Kidney epithelial cell (primary cell): ENCODE measurements around the gene ANKRD37. TPM values are rescaled to one million over a fixed set of nuclear protein-coding genes. Genes with fewer than 3 reads are reported as not detected.

ENCODE experiments used
- DNase-seq: peaks from one replicate; pipeline ENCODE4 v3.0.0-alpha.2; 2010; ENCODE audit warnings: low read depth
- H3K27me3 ChIP-seq: 2 replicates; pipeline ENCODE4 v1.6.0; 2011; ENCODE audit warnings: low read length; ENCODE audit not compliant: control insufficient read depth, insufficient read depth
- H3K36me3 ChIP-seq: 2 replicates; pipeline ENCODE4 v1.5.1; 2011; ENCODE audit warnings: low read length; ENCODE audit not compliant: control insufficient read depth, insufficient read depth
- H3K4me3 ChIP-seq: 2 replicates; pipeline ENCODE4 v1.5.1; 2011; ENCODE audit warnings: low read depth, mild to moderate bottlenecking, control low read depth, low read length
- total RNA-seq: library from RNA; depleted of rRNA; stranded (reverse); fragments of >200 nt; gene quantifications from 2 replicates; pipeline ENCODE4 v1.2.3, GENCODE V29; 2015
- TF ChIP-seq, protein P1 (sequence below): IDR thresholded peaks from 2 replicates; pipeline ENCODE4 v1.5.1; 2011; ENCODE audit warnings: mild to moderate bottlenecking, moderate library complexity, low read length, control low read depth, inconsistent platforms; ENCODE audit not compliant: insufficient read depth, poor library complexity, severe bottlenecking

The ANKRD37 gene
- total RNA-seq, 1 donor from 2014 or later = 1.7 TPM

- Histone ChIP-seq H3K4me3 (no peak overlapping the region), H3K36me3 (no peaks in the 10 kb centered on the region), H3K27me3 (no peaks in the 10 kb centered on the region)
- TF ChIP-seq, protein P1, sequence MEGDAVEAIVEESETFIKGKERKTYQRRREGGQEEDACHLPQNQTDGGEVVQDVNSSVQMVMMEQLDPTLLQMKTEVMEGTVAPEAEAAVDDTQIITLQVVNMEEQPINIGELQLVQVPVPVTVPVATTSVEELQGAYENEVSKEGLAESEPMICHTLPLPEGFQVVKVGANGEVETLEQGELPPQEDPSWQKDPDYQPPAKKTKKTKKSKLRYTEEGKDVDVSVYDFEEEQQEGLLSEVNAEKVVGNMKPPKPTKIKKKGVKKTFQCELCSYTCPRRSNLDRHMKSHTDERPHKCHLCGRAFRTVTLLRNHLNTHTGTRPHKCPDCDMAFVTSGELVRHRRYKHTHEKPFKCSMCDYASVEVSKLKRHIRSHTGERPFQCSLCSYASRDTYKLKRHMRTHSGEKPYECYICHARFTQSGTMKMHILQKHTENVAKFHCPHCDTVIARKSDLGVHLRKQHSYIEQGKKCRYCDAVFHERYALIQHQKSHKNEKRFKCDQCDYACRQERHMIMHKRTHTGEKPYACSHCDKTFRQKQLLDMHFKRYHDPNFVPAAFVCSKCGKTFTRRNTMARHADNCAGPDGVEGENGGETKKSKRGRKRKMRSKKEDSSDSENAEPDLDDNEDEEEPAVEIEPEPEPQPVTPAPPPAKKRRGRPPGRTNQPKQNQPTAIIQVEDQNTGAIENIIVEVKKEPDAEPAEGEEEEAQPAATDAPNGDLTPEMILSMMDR = no peak
- DNase-seq = no peak
Measured at GRCh38 chr4:185441479-185441878, 44.8 kb downstream of the ANKRD37 start.

- H3K27me3 ChIP-seq = no peaks in the 10 kb centered on the region
- no peaks in the 10 kb centered on the region for H3K36me3 ChIP-seq
- DNase-seq = no peak
- H3K4me3 ChIP-seq = no peak overlapping the region
- TF ChIP-seq, protein P1 = no peak
Measured at GRCh38 chr4:185445209-185445608, 48.6 kb downstream of the ANKRD37 start.

Other genes with a start within 250 kb of the ANKRD37 start
- gene CFAP97, start 192.8 kb upstream of the ANKRD37 start, total RNA-seq = 31.2 and 32.5 TPM in 2 replicates
- 15.5 and 15.7 TPM in 2 replicates for gene SNX25, start 187.2 kb upstream of the ANKRD37 start, total RNA-seq
- 0.07 and 0.13 TPM in 2 replicates for gene LRP2BP, start 917 bp upstream of the ANKRD37 start, total RNA-seq
- 30.3 and 37.9 TPM in 2 replicates for gene UFSP2, start 29.1 kb downstream of the ANKRD37 start, total RNA-seq
- 0.14 and 0.38 TPM in 2 replicates for gene CCDC110, start 74.9 kb downstream of the ANKRD37 start, total RNA-seq
- 10.7 and 11.0 TPM in 2 replicates for gene PDLIM3, start 138.7 kb downstream of the ANKRD37 start, total RNA-seq